Progenitor cell of endocrine pancreas (in vitro differentiated cells): ENCODE data around the gene HHIPL2. TPM values are rescaled to one million over a fixed set of nuclear protein-coding genes. Genes with fewer than 3 reads are reported as not detected.

Experiments used
- DNase-seq: peaks from one replicate; pipeline ENCODE4 v3.0.0; 2021; ENCODE audit warnings: low spot score; ENCODE audit not compliant: unreplicated experiment
- H3K27ac Mint-ChIP-seq: 2 replicates; pipeline ENCODE4 v1.8.0; 2021; ENCODE audit warnings: mild to moderate bottlenecking, moderate library complexity, mixed read lengths
- H3K27me3 Mint-ChIP-seq: 2 replicates; pipeline ENCODE4 v1.8.0; 2021; ENCODE audit warnings: mixed read lengths
- H3K36me3 Mint-ChIP-seq: 2 replicates; pipeline ENCODE4 v1.8.0; 2022; ENCODE audit warnings: mixed read lengths; ENCODE audit not compliant: insufficient read depth
- H3K4me1 Mint-ChIP-seq: 2 replicates; pipeline ENCODE4 v1.8.0; 2021; ENCODE audit warnings: low read depth, mixed read lengths
- H3K4me3 Mint-ChIP-seq: 2 replicates; pipeline ENCODE4 v1.8.0; 2021; ENCODE audit warnings: low read depth, mild to moderate bottlenecking, moderate library complexity, mixed read lengths
- H3K9me3 Mint-ChIP-seq: 2 replicates; pipeline ENCODE4 v1.8.0; 2021; ENCODE audit warnings: low read depth, mixed read lengths
- CTCF ChIP-seq: fragments of 200-600 bp; sonication (generic); IDR thresholded peaks from one replicate; pipeline ENCODE4 v1.5.0; 2021; ENCODE audit warnings: antibody characterized with exemption, mild to moderate bottlenecking; ENCODE audit not compliant: unreplicated experiment
- total RNA-seq: library from RNA; stranded (reverse); gene quantifications from 2 replicates; pipeline ENCODE4 v1.2.1, GENCODE V29; 2021

HHIPL2 gene
- total RNA-seq, 1 donor from 2014 or later, result 0.57 TPM

- Mint-ChIP-seq H3K4me3 (no peak overlapping the region), H3K9me3 (no peaks in the 10 kb centered on the region), H3K27ac (no peak overlapping the region), H3K27me3 (peaks cover 2% of the 10 kb centered on the region), H3K36me3 (no peaks in the 10 kb centered on the region), H3K4me1 (no peaks in the 10 kb centered on the region)
- no peak for DNase-seq
- no peak for TF ChIP-seq CTCF
Observed at GRCh38 chr1:222529916-222530315, 18.0 kb downstream of the HHIPL2 start.

- TF ChIP-seq CTCF, result no peak
- H3K4me3 Mint-ChIP-seq, result no peak overlapping the region
- DNase-seq, result no peak
- no peaks in the 10 kb centered on the region for H3K9me3 Mint-ChIP-seq
- H3K36me3 Mint-ChIP-seq, result no peaks in the 10 kb centered on the region
- no peak overlapping the region for H3K27ac Mint-ChIP-seq
- H3K27me3 Mint-ChIP-seq, result peaks cover 2% of the 10 kb centered on the region
- no peaks in the 10 kb centered on the region for H3K4me1 Mint-ChIP-seq
Observed at GRCh38 chr1:222529181-222529580, 18.7 kb downstream of the HHIPL2 start.

- Mint-ChIP-seq H3K4me3 (no peak overlapping the region), H3K9me3 (peaks cover 6% of the 10 kb centered on the region), H3K27me3 (peaks cover 2% of the 10 kb centered on the region), H3K27ac (no peak overlapping the region), H3K4me1 (no peaks in the 10 kb centered on the region), H3K36me3 (no peaks in the 10 kb centered on the region)
- DNase-seq, result no peak
- TF ChIP-seq CTCF, result no peak
Observed at GRCh38 chr1:222525951-222526350, 22.0 kb downstream of the HHIPL2 start.

GRCh38 chr1:222523852-222524251, 24.1 kb downstream of the HHIPL2 start:
- Mint-ChIP-seq H3K4me1 (no peaks in the 10 kb centered on the region), H3K36me3 (no peaks in the 10 kb centered on the region), H3K27me3 (no peaks in the 10 kb centered on the region), H3K27ac (no peak overlapping the region), H3K9me3 (peaks cover 6% of the 10 kb centered on the region), H3K4me3 (no peak overlapping the region)
- no peak for TF ChIP-seq CTCF
- no peak for DNase-seq

- DNase-seq, result no peak
- Mint-ChIP-seq H3K9me3 (peaks cover 6% of the 10 kb centered on the region), H3K27ac (no peak overlapping the region), H3K36me3 (no peaks in the 10 kb centered on the region), H3K27me3 (no peaks in the 10 kb centered on the region), H3K4me3 (no peak overlapping the region), H3K4me1 (no peaks in the 10 kb centered on the region)
- TF ChIP-seq CTCF, result no peak
Observed at GRCh38 chr1:222522105-222522915, 25.6 kb downstream of the HHIPL2 start.
